HepG2 (cell line): Measurements from ENCODE around the gene COL27A1. TPM values are rescaled to one million over a fixed set of nuclear protein-coding genes. Genes with fewer than 3 reads are reported as not detected.

Experiments
- FOXA1 ChIP-seq, 2 experiments: fragments of 450-650 bp in 1 of 2; sonication (generic) in 1 of 2; formaldehyde crosslinking in 1 of 2; IDR thresholded peaks; 2 replicates each; pipeline versions ENCODE4 v1.4.0 to v1.6.1; 2016 to 2020; ENCODE audit warnings: missing genetic modification reagents in 1 of 2
- GTF2F1 ChIP-seq: fragments of 150-350 bp; IDR thresholded peaks from 2 replicates; pipeline ENCODE4 v1.6.1; 2014; ENCODE audit warnings: low read length
- KDM2A ChIP-seq: sonication (generic); formaldehyde crosslinking; IDR thresholded peaks from 2 replicates; pipeline ENCODE4 v1.4.0; 2020; ENCODE audit warnings: low read depth, missing genetic modification reagents, borderline replicate concordance
- KIAA2018 ChIP-seq: sonication (generic); formaldehyde crosslinking; IDR thresholded peaks from 2 replicates; pipeline ENCODE4 v1.5.0; 2020; ENCODE audit warnings: mild to moderate bottlenecking, missing genetic modification reagents, borderline replicate concordance
- MAFF ChIP-seq: IDR thresholded peaks from 2 replicates; pipeline ENCODE4 v1.6.1; 2011; ENCODE audit warnings: low read depth, low read length, improper control_type of control experiment
- MYNN ChIP-seq: sonication (generic); formaldehyde crosslinking; IDR thresholded peaks from 2 replicates; pipeline ENCODE4 v1.4.0; 2020; ENCODE audit warnings: mild to moderate bottlenecking, low read depth, missing genetic modification reagents
- RARG ChIP-seq: sonication (generic); formaldehyde crosslinking; IDR thresholded peaks from 2 replicates; pipeline ENCODE4 v1.4.0; 2020; ENCODE audit warnings: low read depth, mild to moderate bottlenecking, missing genetic modification reagents
- REST ChIP-seq, 2 experiments: IDR thresholded peaks; 2 replicates each; pipeline ENCODE4 v1.6.1; 2011 to 2012; ENCODE audit warnings: low read length in 2 of 2, borderline replicate concordance in 1 of 2, low read depth in 1 of 2, mild to moderate bottlenecking in 1 of 2, moderate library complexity in 1 of 2
- SIN3B ChIP-seq: fragments of 150-350 bp; IDR thresholded peaks from 2 replicates; pipeline ENCODE4 v1.6.1; 2014; ENCODE audit warnings: low read length
- TRIM22 ChIP-seq: fragments of 450-650 bp; IDR thresholded peaks from 2 replicates; pipeline ENCODE4 v1.6.1; 2017
- ZNF274 ChIP-seq: sonication (generic); formaldehyde crosslinking; IDR thresholded peaks from 2 replicates; pipeline ENCODE4 v1.5.1; 2020; ENCODE audit warnings: mild to moderate bottlenecking, missing genetic modification reagents
- ZNF354B ChIP-seq: sonication (generic); formaldehyde crosslinking; IDR thresholded peaks from 2 replicates; pipeline ENCODE4 v1.8.0; 2022; ENCODE audit warnings: mild to moderate bottlenecking, missing genetic modification reagents
- ZNF557 ChIP-seq: sonication (generic); formaldehyde crosslinking; IDR thresholded peaks from 2 replicates; pipeline ENCODE4 v1.4.0; 2020; ENCODE audit warnings: missing genetic modification reagents
- ZNF567 ChIP-seq: sonication (generic); formaldehyde crosslinking; IDR thresholded peaks from 2 replicates; pipeline ENCODE4 v1.8.1; 2023; ENCODE audit warnings: mild to moderate bottlenecking, missing genetic modification reagents, borderline replicate concordance
- ZNF780A ChIP-seq: sonication (generic); formaldehyde crosslinking; IDR thresholded peaks from 2 replicates; pipeline ENCODE4 v1.8.0; 2022; ENCODE audit warnings: mild to moderate bottlenecking, missing genetic modification reagents, moderate library complexity
- polyA plus RNA-seq, 8 experiments: library from polyadenylated mRNA; depleted of rRNA in 3 of 8; stranded (reverse) in 7 of 8; unstranded in 1 of 8; fragments of >200 nt; fragmentation: Illumina TruSeq in 4 of 8; extraction: Trizol in 4 of 8; gene quantifications; 2 replicates each; pipeline versions ENCODE4 v1.2.1 to v1.2.3, GENCODE V29; 2011 to 2016; ENCODE audit warnings: low read depth in 4 of 8, missing spikeins in 1 of 8, mixed read lengths in 1 of 8; ENCODE audit not compliant: insufficient read depth in 1 of 8
- total RNA-seq, 5 experiments: library from RNA; depleted of rRNA; stranded (reverse); fragments of >200 nt; fragmentation: Illumina TruSeq; extraction: Trizol; gene quantifications; 2 replicates each; pipeline ENCODE4 v1.2.3, GENCODE V29; 2016; ENCODE audit warnings: low read depth in 1 of 5

COL27A1 gene
- total and polyA plus RNA-seq, 2 of the 13 experiments (the other 11 are each of a cell fraction or from before 2014, with no cell fraction given) = 71.3 to 89.1 TPM

- TF ChIP-seq REST (IDR thresholded peaks at IDR 0.05; ENCODE audit: borderline replicate concordance in 1 of 2, low read depth in 1 of 2, low read length in 2 of 2) = no peak
- TF ChIP-seq FOXA1 (IDR thresholded peaks at IDR 0.05) = no peak
- peak; percentile 28; the same call in 1 of the 2 replicates for TF ChIP-seq FOXA1 (CRISPR knock-in tag; IDR thresholded peaks at IDR 0.05)
- 0 out of 2 replicates have a peak, but pooled peaks have one; percentile 68 for TF ChIP-seq MYNN (CRISPR knock-in tag)
- TF ChIP-seq KIAA2018 (CRISPR knock-in tag) = no peak
- no peak for TF ChIP-seq ZNF354B
- TF ChIP-seq ZNF274 = no peak
- no peak; the same call in 1 of the 2 replicates for TF ChIP-seq ZNF780A (CRISPR knock-in tag)
- 0 out of 2 replicates have a peak, but pooled peaks have one; percentile 42 for TF ChIP-seq SIN3B
- TF ChIP-seq ZNF557 (CRISPR knock-in tag) = no peak
- no peak for TF ChIP-seq RARG
- TF ChIP-seq GTF2F1 = no peak
- TF ChIP-seq TRIM22 = no peak
- no peak for TF ChIP-seq MAFF
- no peak for TF ChIP-seq ZNF567 (CRISPR knock-in tag)
- peak; percentile 91 for TF ChIP-seq KDM2A (CRISPR knock-in tag)
Observed at GRCh38 chr9:114108016-114108833, 47.1 kb upstream of the COL27A1 start (continued).
